Spleen (tissue), 7 donors: ENCODE measurements around the gene VLDLR.

Experiments
- CTCF ChIP-seq, 11 experiments: fragments of 200-600 bp in 7 of 11; fragments of 450-650 bp in 4 of 11; sonication (generic) in 4 of 11; IDR thresholded peaks in 8 of 11; conservative IDR thresholded peaks in 3 of 11; 1 replicate in 7 of 11; 2 replicates in 4 of 11; pipeline versions ENCODE4 v1.4.0 to v1.8.0; 2016 to 2021; ENCODE audit warnings: antibody characterized with exemption in 11 of 11, inconsistent platforms in 4 of 11, mild to moderate bottlenecking in 1 of 11
- POLR2A ChIP-seq, 3 donors: fragments of 450-650 bp; IDR thresholded peaks; one replicate each; pipeline ENCODE4 v1.5.1; 2017; ENCODE audit warnings: antibody characterized with exemption in 3 of 3, mild to moderate bottlenecking in 1 of 3
- POLR2AphosphoS5 ChIP-seq, 3 donors: sonication (generic); formaldehyde crosslinking; IDR thresholded peaks; one replicate each; pipeline ENCODE4 v1.5.1; 2017; ENCODE audit warnings: antibody characterized with exemption in 3 of 3
- donor health status: DM: no; HTN: no; CAD: no; lungs with moderate emphysema.
- donor health status: DM: no; HTN: no; CAD: no.
- donor health status: DM: no; HTN: no; CAD: no.

- TF ChIP-seq CTCF (IDR thresholded peaks at IDR 0.05 in 8 of 11, conservative IDR thresholded peaks at IDR 0.05 in 3 of 11) (no peak), POLR2A (IDR thresholded peaks at IDR 0.05) (no peak), POLR2AphosphoS5 (IDR thresholded peaks at IDR 0.05) (no peak)
Measured at GRCh38 chr9:2621722-2622460, at the start of gene VLDLR.
